Neural cell (in vitro differentiated cells): ENCODE measurements around the gene PERCC1. TPM values are rescaled to one million over a fixed set of nuclear protein-coding genes. Genes with fewer than 3 reads are reported as not detected.

Source experiments
- H2AFZ ChIP-seq: fragments of 200-600, 300-800 bp; sonication (generic), shearing (Covaris generic); 2 replicates; pipeline ENCODE4 v1.6.0; 2014; ENCODE audit warnings: low read depth, mild to moderate bottlenecking, antibody characterized with exemption, low read length, moderate library complexity
- H3F3A ChIP-seq: fragments of 200-600 bp; shearing (Covaris generic); 2 replicates; pipeline ENCODE4 v1.6.1; 2016; ENCODE audit warnings: mild to moderate bottlenecking, moderate library complexity, mixed read lengths, antibody characterized with exemption, low read length; ENCODE audit not compliant: insufficient read depth, poor library complexity, severe bottlenecking
- H3K27ac ChIP-seq: fragments of 200-600, 300-800 bp; sonication (generic), shearing (Covaris generic); 2 replicates; pipeline ENCODE4 v1.5.1; 2014; ENCODE audit warnings: mild to moderate bottlenecking, low read length, moderate library complexity
- H3K27me3 ChIP-seq: fragments of 300-800, 200-600 bp; sonication (generic), shearing (Covaris generic); 2 replicates; pipeline ENCODE4 v1.6.0; 2014; ENCODE audit warnings: mild to moderate bottlenecking, low read depth, low read length, moderate library complexity; ENCODE audit not compliant: insufficient read depth
- H3K36me3 ChIP-seq: fragments of 300-800, 200-600 bp; sonication (generic), shearing (Covaris generic); 2 replicates; pipeline ENCODE4 v1.5.1; 2014; ENCODE audit warnings: mild to moderate bottlenecking, antibody characterized with exemption, low read length, moderate library complexity; ENCODE audit not compliant: insufficient read depth
- H3K4me2 ChIP-seq: fragments of 300-800, 200-600 bp; sonication (generic), shearing (Covaris generic); 2 replicates; pipeline ENCODE4 v1.6.0; 2014; ENCODE audit warnings: mild to moderate bottlenecking, low read length
- H3K4me3 ChIP-seq: fragments of 300-800, 200-600 bp; sonication (generic), shearing (Covaris generic); 2 replicates; pipeline ENCODE4 v1.5.1; 2014; ENCODE audit warnings: mild to moderate bottlenecking, low read length, moderate library complexity
- H3K79me2 ChIP-seq: fragments of 200-600 bp; shearing (Covaris generic); replicated peaks from 2 replicates; pipeline ENCODE4 v1.6.0; 2014; ENCODE audit warnings: mild to moderate bottlenecking, low read length, moderate library complexity; ENCODE audit not compliant: insufficient read depth
- H3K9ac ChIP-seq: fragments of 300-800, 200-600 bp; sonication (generic), shearing (Covaris generic); 2 replicates; pipeline ENCODE4 v1.6.1; 2016; ENCODE audit warnings: mild to moderate bottlenecking, low read length, mixed read lengths
- H3K9me2 ChIP-seq: fragments of 200-600 bp; shearing (Covaris generic); 2 replicates; pipeline ENCODE4 v1.6.1; 2016; ENCODE audit warnings: mild to moderate bottlenecking, low read length, mixed read lengths; ENCODE audit not compliant: insufficient read depth
- H3K9me3 ChIP-seq: fragments of 200-600, 300-800 bp; sonication (generic), shearing (Covaris generic); 2 replicates; pipeline ENCODE4 v1.6.1; 2016; ENCODE audit warnings: mild to moderate bottlenecking, mixed run types, low read length, moderate library complexity, mixed read lengths
- H4K20me1 ChIP-seq: fragments of 200-600 bp; shearing (Covaris generic); 2 replicates; pipeline ENCODE4 v1.6.1; 2016; ENCODE audit warnings: mild to moderate bottlenecking, mixed run types; ENCODE audit not compliant: insufficient read depth
- EP300 ChIP-seq: fragments of 450-650 bp; conservative IDR thresholded peaks from 2 replicates; pipeline ENCODE4 v1.6.1; 2014; ENCODE audit warnings: antibody characterized with exemption, mild to moderate bottlenecking, moderate library complexity; ENCODE audit not compliant: poor library complexity, severe bottlenecking
- EZH2 ChIP-seq: fragments of 200-600, 300-800 bp; shearing (Covaris generic), sonication (generic); IDR thresholded peaks from 2 replicates; pipeline ENCODE4 v1.6.1; 2014; ENCODE audit warnings: antibody characterized with exemption, low read length, borderline replicate concordance, mild to moderate bottlenecking; ENCODE audit not compliant: insufficient read depth, poor library complexity, severe bottlenecking
- MXI1 ChIP-seq: fragments of 450-650 bp; conservative IDR thresholded peaks from 2 replicates; pipeline ENCODE4 v1.6.1; 2014; ENCODE audit warnings: antibody characterized with exemption, mild to moderate bottlenecking; ENCODE audit not compliant: poor library complexity, severe bottlenecking
- POLR2AphosphoS5 ChIP-seq: IDR thresholded peaks from 2 replicates; pipeline ENCODE4 v1.6.1; 2012
- RAD21 ChIP-seq: fragments of 450-650 bp; conservative IDR thresholded peaks from 2 replicates; pipeline ENCODE4 v1.6.1; 2014; ENCODE audit warnings: antibody characterized with exemption, mild to moderate bottlenecking, moderate library complexity
- SMC3 ChIP-seq: fragments of 450-650 bp; conservative IDR thresholded peaks from 2 replicates; pipeline ENCODE4 v1.6.1; 2014; ENCODE audit warnings: antibody characterized with exemption, mild to moderate bottlenecking, moderate library complexity; ENCODE audit not compliant: poor library complexity
- TAF1 ChIP-seq: IDR thresholded peaks from 2 replicates; pipeline ENCODE4 v1.6.1; 2012; ENCODE audit warnings: low read depth
- polyA plus RNA-seq: library from polyadenylated mRNA; depleted of rRNA; stranded (reverse); fragments of >200 nt; gene quantifications from 2 replicates; pipeline ENCODE4 v1.2.3, GENCODE V29; 2014
- TF ChIP-seq, protein P1 (sequence below): IDR thresholded peaks from 2 replicates; pipeline ENCODE4 v1.6.1; 2012; ENCODE audit warnings: borderline replicate concordance
- TF ChIP-seq, protein P2 (sequence below): fragments of 450-650 bp; IDR thresholded peaks from 2 replicates; pipeline ENCODE4 v1.5.1; 2014; ENCODE audit warnings: antibody characterized with exemption, mild to moderate bottlenecking, moderate library complexity; ENCODE audit not compliant: poor library complexity, severe bottlenecking

PERCC1 gene
- polyA plus RNA-seq, 1 donor from 2014 or later: not detected

DNA sequence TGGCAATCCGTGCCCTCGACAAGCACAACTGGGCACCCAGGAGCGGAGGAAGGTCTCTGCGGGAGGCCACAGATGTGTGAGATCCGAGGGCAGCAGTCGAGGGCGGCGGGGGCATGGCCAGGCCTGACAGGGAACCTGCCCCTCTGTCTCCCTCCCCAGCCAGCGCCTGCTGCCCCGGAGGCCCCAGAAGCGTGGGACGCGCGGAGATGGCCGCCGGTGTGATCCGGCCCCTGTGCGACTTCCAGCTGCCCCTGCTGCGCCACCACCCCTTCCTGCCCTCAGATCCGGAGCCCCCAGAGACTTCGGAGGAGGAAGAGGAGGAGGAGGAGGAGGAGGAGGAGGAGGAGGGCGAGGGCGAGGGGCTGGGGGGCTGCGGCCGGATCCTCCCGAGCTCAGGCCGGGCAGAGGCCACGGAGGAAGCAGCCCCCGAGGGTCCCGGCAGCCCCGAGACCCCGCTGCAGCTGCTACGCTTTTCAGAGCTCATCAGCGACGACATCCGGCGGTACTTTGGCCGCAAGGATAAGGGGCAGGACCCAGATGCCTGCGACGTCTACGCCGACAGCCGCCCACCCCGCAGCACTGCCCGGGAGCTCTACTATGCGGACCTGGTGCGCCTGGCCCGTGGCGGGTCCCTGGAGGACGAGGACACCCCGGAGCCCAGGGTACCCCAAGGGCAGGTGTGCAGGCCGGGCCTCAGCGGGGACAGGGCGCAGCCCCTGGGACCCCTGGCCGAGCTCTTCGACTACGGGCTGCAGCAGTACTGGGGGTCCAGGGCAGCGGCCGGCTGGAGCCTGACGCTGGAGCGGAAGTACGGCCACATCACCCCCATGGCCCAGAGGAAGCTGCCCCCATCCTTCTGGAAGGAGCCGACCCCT lies 1.7 kb downstream of the PERCC1 start:
- no peak overlapping the region for H3K27ac ChIP-seq
- H3K36me3 ChIP-seq: no peaks in the 10 kb centered on the region
- no peaks in the 10 kb centered on the region for H4K20me1 ChIP-seq
- H3K27me3 ChIP-seq: no peaks in the 10 kb centered on the region
- H3K9ac ChIP-seq: no peak overlapping the region
- no peaks in the 10 kb centered on the region for H3F3A ChIP-seq
- no peaks in the 10 kb centered on the region for H3K9me2 ChIP-seq
- H3K79me2 ChIP-seq: no peaks in the 10 kb centered on the region
- no peak overlapping the region for H2AFZ ChIP-seq
- H3K9me3 ChIP-seq: no peaks in the 10 kb centered on the region
- no peak overlapping the region for H3K4me2 ChIP-seq
- TF ChIP-seq, protein P1, sequence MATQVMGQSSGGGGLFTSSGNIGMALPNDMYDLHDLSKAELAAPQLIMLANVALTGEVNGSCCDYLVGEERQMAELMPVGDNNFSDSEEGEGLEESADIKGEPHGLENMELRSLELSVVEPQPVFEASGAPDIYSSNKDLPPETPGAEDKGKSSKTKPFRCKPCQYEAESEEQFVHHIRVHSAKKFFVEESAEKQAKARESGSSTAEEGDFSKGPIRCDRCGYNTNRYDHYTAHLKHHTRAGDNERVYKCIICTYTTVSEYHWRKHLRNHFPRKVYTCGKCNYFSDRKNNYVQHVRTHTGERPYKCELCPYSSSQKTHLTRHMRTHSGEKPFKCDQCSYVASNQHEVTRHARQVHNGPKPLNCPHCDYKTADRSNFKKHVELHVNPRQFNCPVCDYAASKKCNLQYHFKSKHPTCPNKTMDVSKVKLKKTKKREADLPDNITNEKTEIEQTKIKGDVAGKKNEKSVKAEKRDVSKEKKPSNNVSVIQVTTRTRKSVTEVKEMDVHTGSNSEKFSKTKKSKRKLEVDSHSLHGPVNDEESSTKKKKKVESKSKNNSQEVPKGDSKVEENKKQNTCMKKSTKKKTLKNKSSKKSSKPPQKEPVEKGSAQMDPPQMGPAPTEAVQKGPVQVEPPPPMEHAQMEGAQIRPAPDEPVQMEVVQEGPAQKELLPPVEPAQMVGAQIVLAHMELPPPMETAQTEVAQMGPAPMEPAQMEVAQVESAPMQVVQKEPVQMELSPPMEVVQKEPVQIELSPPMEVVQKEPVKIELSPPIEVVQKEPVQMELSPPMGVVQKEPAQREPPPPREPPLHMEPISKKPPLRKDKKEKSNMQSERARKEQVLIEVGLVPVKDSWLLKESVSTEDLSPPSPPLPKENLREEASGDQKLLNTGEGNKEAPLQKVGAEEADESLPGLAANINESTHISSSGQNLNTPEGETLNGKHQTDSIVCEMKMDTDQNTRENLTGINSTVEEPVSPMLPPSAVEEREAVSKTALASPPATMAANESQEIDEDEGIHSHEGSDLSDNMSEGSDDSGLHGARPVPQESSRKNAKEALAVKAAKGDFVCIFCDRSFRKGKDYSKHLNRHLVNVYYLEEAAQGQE: no peak
- no peak for TF ChIP-seq MXI1
- TF ChIP-seq SMC3: no peak
- TF ChIP-seq RAD21: no peak
- TF ChIP-seq, protein P2, sequence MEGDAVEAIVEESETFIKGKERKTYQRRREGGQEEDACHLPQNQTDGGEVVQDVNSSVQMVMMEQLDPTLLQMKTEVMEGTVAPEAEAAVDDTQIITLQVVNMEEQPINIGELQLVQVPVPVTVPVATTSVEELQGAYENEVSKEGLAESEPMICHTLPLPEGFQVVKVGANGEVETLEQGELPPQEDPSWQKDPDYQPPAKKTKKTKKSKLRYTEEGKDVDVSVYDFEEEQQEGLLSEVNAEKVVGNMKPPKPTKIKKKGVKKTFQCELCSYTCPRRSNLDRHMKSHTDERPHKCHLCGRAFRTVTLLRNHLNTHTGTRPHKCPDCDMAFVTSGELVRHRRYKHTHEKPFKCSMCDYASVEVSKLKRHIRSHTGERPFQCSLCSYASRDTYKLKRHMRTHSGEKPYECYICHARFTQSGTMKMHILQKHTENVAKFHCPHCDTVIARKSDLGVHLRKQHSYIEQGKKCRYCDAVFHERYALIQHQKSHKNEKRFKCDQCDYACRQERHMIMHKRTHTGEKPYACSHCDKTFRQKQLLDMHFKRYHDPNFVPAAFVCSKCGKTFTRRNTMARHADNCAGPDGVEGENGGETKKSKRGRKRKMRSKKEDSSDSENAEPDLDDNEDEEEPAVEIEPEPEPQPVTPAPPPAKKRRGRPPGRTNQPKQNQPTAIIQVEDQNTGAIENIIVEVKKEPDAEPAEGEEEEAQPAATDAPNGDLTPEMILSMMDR: no peak
- no peak for TF ChIP-seq POLR2AphosphoS5
- no peak for TF ChIP-seq EP300
- no peak for TF ChIP-seq TAF1
- TF ChIP-seq EZH2: no peak
- no peak overlapping the region for H3K4me3 ChIP-seq

DNA sequence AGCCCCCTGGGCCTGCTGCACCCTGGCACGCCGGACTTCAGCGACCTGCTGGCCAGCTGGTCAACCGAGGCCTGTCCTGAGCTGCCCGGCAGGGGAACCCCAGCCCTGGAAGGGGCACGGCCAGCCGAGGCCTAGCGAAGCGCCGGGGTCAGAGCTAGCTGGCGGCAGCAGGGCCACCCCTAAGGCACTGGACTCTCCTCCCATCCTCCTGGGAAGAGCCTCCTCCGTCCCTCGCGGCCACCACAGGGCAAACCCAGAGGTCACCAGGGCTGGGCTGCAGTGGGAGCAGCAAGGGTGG lies 2.3 kb downstream of the PERCC1 start:
- no peaks in the 10 kb centered on the region for H3K36me3 ChIP-seq
- H3K27ac ChIP-seq: no peak overlapping the region
- H3K27me3 ChIP-seq: no peaks in the 10 kb centered on the region
- H3K9me3 ChIP-seq: no peaks in the 10 kb centered on the region
- no peak overlapping the region for H3K9ac ChIP-seq
- H2AFZ ChIP-seq: no peak overlapping the region
- no peaks in the 10 kb centered on the region for H4K20me1 ChIP-seq
- H3F3A ChIP-seq: no peaks in the 10 kb centered on the region
- H3K9me2 ChIP-seq: no peaks in the 10 kb centered on the region
- no peak overlapping the region for H3K4me3 ChIP-seq
- no peaks in the 10 kb centered on the region for H3K79me2 ChIP-seq
- TF ChIP-seq EP300: no peak
- TF ChIP-seq POLR2AphosphoS5: no peak
- no peak for TF ChIP-seq TAF1
- TF ChIP-seq, protein P2: no peak
- TF ChIP-seq, protein P1: no peak
- no peak overlapping the region for H3K4me2 ChIP-seq
